ENCODE data around the gene C14orf132.

Gene C14orf132

GRCh38 chr14:96122496-96122895 is 83.3 kb downstream of the C14orf132 start:
- no peak for DNase-seq

DNA sequence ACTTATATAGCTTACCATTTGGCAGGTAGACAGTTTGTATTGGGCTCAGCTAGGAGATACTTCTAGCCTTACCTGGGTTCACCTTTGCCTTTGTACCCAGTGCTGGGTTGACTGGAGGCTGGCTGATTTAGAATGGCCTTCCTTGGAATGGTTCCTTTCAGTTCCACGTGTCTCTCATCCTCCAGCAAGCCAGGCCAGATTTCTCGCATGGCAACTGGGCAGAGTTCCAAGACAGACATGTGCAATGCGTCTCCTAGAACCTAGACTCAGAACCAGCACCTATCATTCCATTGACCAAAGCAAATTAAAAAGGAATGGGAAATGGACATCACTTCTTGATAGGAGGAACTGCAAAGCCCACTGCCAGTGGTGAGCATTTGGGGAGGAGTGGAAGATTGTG is 86.4 kb downstream of the C14orf132 start:
- DNase-seq: no peak

DNA sequence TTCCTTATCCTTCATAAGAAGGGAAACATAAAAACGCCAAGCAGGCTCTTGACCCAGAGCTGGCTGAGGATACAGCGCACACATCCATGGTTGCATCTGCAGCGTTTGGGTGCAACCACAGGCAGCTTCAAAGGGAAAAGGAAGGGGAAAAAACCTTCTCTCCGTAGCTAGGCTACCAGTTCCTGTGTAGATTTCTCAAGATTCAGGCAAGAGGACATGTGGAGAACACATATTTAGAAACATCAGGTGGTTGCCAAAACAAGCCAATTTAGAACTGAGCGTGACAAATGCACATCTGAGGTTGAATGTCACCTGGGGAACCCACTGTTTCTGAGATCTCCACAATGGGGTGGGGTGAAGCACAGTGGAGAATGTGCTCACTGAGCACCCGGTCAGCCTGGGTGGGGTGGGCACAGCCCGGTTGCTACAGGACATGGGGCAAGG is 87.2 kb downstream of the C14orf132 start:
- DNase-seq: no peak

GRCh38 chr14:96126783-96127271 is 87.7 kb downstream of the C14orf132 start:
- no peak for DNase-seq

DNA sequence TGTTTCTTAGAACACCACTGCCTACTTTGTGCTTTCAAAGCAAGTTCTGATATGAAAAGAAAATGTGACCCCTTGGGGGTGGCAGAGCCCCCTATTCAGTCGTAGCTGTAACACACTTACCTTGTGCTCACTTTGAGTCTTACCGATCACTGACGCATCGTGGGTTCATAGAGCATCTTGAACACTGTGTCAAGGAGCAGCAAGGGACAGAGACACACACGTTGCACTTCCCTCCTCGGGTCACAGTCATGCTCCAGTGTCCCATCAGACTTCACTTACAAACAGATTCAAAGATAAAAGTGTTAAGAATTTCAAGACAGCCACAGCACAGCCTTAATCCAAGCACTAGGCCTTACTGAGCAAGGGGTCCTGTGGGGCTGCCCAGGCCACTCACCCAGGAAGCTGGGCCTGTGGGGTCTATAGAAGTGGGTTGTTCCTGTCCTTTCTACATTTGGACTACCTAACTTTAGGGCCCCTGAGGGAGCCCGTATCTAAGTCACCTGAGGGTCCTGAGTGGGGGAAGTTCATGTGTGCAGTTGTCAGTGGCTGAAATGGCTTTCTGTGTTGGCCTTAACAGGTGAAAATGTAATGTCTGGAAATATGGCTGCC is 90.1 kb downstream of the C14orf132 start:
- no peak for DNase-seq

- DNase-seq: no peak
Observed at GRCh38 chr14:96130391-96130790, 91.2 kb downstream of the C14orf132 start.

- no peak for DNase-seq
Observed at GRCh38 chr14:96130854-96131253, 91.7 kb downstream of the C14orf132 start.

DNA sequence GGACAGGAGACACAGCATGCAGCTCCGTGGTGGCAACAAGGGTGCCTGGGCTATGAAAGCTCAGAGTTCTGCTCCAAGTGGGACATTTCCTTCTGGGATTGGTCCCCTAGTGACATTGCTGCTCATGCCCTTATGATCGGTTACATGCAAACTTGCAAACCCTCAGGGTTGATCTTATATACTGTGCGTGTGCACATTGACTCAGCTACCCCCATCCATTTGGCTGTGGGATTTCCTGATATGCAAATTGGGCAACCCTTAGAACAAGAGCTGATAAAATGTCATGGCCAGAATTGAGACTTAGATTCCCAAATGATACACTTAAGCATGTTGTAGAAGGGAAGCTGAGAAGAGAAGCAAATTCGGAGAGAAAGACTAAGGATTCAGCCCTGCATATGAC is 92.7 kb downstream of the C14orf132 start:
- no peak for DNase-seq

DNA sequence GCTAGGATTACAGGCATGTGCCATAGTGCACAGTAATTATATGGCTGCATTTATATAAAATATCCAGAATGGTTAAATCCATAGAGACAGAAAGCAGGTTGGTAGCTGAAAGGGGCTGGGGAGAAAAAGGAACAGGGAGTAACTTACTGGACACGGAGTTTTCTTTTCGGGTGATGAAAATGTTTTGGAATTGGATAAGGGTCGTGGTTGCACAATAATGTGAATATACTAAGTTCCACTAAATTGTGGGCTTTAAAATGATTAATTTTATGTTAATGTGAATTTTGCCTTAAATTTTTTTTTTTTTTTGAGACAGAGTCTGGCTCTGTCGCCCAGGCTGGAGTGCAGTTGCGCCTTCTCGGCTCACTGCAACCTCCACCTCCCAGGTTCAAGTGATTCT is 95.3 kb downstream of the C14orf132 start:
- DNase-seq: no peak

- no peak for DNase-seq
Observed at GRCh38 chr14:96135285-96135684, 96.1 kb downstream of the C14orf132 start.

DNA sequence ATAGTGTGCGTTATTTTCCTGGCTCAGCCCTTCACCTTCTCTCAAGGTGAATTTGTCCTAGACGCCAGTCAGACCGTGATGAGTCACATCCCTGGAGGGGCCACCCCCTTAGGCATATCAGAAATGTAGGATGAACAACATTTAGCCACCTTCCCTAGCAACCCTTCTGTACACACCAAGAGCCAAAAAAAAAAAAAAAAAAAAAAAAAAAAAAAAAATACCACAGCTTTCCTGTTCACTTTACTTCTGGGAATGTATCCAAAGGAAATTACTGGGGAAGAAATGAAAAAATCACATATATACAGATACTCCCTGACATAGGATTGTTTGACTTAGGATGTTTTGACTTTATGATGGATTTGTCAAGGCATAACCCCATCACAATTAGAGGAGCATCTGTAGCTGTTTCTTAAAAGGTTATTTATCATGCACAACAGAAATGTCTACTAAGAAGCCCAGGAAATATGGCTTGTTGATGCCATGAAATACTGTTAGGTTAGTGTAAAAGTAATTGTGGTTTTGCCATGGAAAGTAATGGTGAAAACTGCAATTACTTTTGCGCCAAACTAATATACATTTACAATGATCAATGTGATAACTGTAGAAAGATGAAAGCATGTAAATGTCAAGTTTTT is 97.3 kb downstream of the C14orf132 start:
- DNase-seq: no peak

DNA sequence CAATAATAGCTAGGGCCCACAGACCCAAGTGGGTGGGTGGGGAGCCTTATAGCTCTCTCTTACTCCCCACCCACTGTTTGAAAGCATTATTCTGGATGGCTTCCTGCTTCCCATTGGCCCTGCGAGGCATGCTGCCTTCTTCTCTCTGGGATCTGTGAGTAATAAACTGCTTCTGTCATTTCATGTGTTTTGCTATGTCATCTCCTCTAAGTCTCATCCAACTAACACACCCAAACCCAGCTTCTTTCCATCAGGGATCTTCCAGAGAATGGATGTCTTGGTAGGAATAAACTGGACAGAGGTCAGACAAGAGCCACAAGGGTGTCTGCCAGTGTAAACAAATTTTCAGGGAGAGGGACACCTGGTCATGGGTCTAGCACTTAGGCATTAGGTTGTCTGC is 99.1 kb downstream of the C14orf132 start:
- no peak for DNase-seq

DNA sequence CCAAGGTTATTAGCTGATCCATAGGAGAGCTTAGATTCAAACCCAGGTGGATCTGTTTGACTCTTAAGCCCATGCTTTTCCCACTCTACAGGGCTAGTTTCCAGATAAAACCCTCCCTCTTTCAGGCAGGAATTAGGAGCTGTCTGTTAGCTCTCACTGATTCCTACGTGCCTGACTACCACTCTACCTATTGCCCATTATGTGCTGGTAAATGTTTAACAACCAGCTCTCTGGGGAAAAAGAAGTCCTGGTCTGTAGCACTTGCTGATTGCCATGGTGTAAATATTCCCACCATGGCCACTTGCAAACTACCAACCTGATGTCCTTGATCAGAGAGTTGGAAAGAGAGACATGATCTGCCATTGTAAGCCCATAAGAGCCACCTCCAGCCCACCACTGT is 100.0 kb downstream of the C14orf132 start:
- no peak for DNase-seq

- DNase-seq: no peak
Observed at GRCh38 chr14:96139879-96140278, 100.7 kb downstream of the C14orf132 start.

DNA sequence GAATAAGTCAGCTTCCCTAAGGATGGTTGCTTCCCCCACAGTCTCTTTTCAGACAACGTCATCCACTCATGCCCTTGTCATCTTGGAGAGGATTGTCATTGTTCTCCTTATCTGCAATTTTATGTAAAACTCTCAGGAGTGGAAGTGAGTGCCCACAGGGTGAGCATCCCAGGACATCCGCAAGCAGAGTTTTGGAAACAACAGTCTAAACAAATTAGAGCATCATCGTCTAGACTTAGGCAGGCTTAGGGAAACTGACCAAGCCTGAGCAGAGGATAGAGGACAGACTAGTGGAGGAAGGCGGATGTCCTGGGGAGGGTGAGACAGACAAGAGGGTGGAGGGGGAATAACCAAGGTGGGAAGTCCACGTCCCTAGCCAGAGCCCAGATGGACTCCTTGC is 101.8 kb downstream of the C14orf132 start:
- no peak for DNase-seq

Measured in activated CD4-positive, CD25-positive, alpha-beta regulatory T cell (primary cell).